C4-2B (cell line): ENCODE data around the gene ZNF804B.

Experiments
- H3K27ac ChIP-seq: fragments of 450-650 bp; 2 replicates; pipeline ENCODE4 v1.5.1; 2017
- CTCF ChIP-seq: fragments of 450-650 bp; conservative IDR thresholded peaks from 2 replicates; pipeline ENCODE4 v1.5.1; 2017; ENCODE audit warnings: mild to moderate bottlenecking
- ZFX ChIP-seq: fragments of 450-650 bp; IDR thresholded peaks from 2 replicates; pipeline ENCODE4 v1.6.1; 2017

ZNF804B gene

DNA sequence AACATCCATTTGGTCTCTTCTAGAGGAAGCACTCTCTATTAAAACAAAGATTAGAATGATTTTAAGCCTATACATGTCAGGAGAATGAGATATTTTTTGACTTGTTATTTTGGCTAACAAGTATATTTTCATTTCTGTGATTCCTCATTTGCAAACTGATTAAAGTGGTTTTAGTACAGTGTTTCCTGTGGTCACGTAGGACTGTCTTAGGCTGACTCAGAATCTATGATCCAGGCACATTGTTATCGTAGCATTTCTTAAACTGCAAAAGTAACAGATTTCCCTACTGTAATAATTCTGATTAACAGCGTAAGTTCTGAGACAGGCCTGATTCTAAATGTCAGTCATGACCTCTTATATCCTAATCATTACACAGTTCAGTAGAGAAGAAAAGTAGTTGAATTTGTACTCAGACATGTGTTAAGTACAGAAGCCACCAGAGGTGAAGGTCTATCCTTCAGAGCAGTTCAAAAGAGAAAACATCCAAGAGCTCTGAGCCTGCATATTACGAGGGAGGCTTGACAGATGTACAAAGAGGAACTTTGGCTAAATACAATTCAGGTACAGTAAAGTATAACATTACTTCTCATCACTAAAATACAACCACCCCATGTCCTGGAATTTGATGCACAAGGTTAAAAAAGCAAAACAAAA, 160.1 kb downstream of the ZNF804B start:
- TF ChIP-seq ZFX (no peak), CTCF (no peak)
- H3K27ac ChIP-seq: no peak overlapping the region

GRCh38 chr7:88922944-88923343, 163.4 kb downstream of the ZNF804B start:
- no peak overlapping the region for H3K27ac ChIP-seq
- TF ChIP-seq CTCF (no peak), ZFX (no peak)

DNA sequence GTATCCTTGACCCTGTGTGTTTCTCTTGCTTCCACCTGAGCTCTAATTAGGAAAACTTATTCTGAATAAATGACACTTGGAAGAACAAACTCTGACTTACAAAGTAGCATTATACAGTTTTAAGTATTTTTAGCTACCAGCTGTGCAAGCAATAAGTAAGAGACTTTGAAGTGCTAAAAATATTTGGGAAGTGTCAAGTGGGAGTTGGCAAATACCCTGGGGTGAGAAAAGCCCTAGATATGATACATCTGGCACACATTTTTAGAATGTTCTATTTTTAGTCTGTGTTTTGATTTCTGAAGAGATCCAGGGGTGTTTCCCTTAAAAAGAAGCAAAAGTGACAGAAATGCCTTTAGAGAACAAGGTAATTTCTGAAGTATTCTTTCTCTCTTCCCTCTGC, 168.8 kb downstream of the ZNF804B start:
- no peak for TF ChIP-seq ZFX
- H3K27ac ChIP-seq: no peak overlapping the region

DNA sequence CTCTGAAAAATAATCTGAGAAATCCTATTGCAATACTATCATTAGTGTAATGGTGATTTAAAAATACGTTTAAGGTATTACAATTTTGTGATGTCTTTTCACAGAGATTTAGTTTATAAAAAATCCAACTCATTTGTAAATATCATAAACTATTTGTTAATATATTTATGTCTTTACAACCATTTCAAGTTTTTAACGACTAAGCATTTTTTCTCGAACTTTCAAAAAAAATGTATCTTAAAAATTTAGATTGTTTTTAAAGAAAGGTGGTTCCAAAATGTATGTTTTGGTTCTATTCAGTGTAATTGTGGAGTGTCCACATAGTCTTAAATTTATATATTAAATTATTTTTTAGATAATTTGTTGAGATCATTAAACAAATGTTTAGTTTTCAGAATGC, 170.2 kb downstream of the ZNF804B start:
- no peak overlapping the region for H3K27ac ChIP-seq
- TF ChIP-seq CTCF: no peak
- TF ChIP-seq ZFX: no peak

DNA sequence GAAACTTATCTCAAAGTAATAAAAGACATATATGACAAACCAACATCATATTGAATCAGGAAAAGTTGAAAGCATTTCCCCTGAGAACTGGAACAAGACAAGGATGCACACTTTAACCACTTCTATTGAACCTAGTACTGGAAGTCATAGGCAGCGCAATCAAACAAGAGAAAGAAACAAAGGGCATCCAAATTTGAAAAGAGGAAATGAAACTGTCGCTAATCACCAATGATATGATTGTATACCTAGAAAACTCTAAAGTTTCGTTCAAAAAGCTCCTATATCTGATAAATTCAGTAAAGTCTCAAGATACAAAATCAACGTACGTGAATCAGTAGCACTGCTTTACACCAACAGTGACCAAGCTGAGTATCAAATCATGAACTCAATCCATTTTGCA, 173.8 kb downstream of the ZNF804B start:
- no peak for TF ChIP-seq ZFX
- no peak for TF ChIP-seq CTCF
- H3K27ac ChIP-seq: no peak overlapping the region

- no peak for TF ChIP-seq ZFX
- no peak for TF ChIP-seq CTCF
- no peak overlapping the region for H3K27ac ChIP-seq
Measured at GRCh38 chr7:88942815-88943501, 183.5 kb downstream of the ZNF804B start.

DNA sequence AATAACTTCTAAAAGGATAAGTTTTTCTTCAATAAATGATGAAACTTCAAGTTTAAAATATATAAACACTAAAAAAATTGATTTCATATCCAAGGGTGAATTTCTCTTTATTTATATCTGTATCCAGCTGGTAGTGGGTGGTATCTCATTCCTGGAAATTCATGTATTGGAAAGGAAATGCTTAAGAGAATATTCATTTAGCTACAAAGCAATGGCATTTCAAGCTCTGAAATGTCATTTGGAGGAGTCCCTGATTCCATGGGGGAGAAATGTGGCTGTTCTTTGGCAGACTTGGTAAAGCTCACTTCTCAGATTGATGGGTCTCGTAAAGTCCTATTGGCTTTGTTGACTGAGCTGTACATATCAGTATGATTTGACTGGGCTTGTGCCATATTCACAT, 192.3 kb downstream of the ZNF804B start:
- H3K27ac ChIP-seq: no peak overlapping the region
- TF ChIP-seq CTCF (no peak), ZFX (no peak)

DNA sequence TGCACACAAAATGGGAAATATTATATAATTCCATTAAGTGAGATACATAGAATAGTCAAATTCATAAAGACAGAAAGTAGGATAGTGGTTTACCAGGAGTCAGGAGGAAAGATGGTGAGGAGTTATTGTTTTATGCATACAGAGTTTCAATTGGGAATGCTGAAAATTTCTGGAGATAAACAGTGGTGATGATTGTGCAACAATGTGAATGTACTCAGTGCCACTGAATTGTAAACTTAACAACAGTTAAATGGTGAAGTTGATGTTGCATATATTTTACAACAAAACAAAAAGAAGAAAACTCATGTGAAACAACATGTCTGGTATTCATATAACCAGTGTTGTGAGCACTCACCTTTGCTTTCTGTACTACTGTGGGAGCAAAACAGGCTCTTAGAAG, 204.9 kb downstream of the ZNF804B start:
- H3K27ac ChIP-seq: no peak overlapping the region
- TF ChIP-seq ZFX: no peak
- TF ChIP-seq CTCF: no peak
